ENCODE data around the gene ZFP64. TPM values are rescaled to one million over a fixed set of nuclear protein-coding genes. Genes with fewer than 3 reads are reported as not detected.

The ZFP64 gene
- total and polyA plus RNA-seq, 2 donors (not counting 3 experiments of a cell fraction or from before 2014, with no cell fraction given), result 31.7 to 35.4 TPM

DNA sequence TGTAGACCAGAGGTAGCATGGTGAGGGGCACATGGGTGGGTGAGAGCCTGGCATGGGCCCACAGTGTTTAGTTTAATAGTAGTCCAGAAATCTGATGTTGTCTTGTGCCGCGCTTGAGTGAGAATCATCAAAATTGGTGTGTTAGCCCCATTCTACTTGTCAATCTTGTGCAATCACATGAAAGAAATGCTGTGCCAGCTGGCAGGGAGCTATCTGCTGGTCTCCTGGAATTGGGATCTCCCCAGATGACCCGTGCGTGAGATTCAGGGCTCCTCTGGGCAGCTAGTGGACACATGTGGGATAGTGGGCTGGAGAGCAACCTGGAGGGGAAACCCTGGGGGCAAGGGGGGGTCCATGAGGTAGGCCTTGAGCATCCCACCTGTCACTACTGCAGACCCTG lies 43.5 kb upstream of the ZFP64 start:
- no peaks in the 10 kb centered on the region for H4K20me1 ChIP-seq (replicated peaks; ENCODE audit: control insufficient read depth, extremely low read depth, insufficient read depth, low read length)
- H3K4me3 ChIP-seq (replicated peaks in 1 of 3; ENCODE audit: insufficient read depth in 1 of 3, low read depth in 1 of 3, low read length in 3 of 3), result no peak overlapping the region
- ChIA-PET POLR2A (no interaction called here), CTCF (no interaction called here)
- no peak overlapping the region for H3K27ac ChIP-seq (ENCODE audit: insufficient read depth, low read depth, low read length)
- H3K79me2 ChIP-seq (ENCODE audit: control insufficient read depth, insufficient read depth, low read length), result no peaks in the 10 kb centered on the region
- no peak overlapping the region for H2AFZ ChIP-seq (ENCODE audit: low read depth, low read length)
- DNase-seq (ENCODE audit: low read depth, low spot score) (no peak), FAIRE-seq (no peak)
- dilution Hi-C loops (cut with MboI; ENCODE audit: extremely low pct_ligation_motif_present, low sequenced_read_pairs), result no loop called here
- H3K4me2 ChIP-seq (ENCODE audit: insufficient read depth, low read length), result no peak overlapping the region
- TF ChIP-seq, protein P1, sequence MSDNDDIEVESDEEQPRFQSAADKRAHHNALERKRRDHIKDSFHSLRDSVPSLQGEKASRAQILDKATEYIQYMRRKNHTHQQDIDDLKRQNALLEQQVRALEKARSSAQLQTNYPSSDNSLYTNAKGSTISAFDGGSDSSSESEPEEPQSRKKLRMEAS (IDR thresholded peaks at IDR 0.05; ENCODE audit: insufficient read depth, insufficient read length), result no peak
- TF ChIP-seq POLR2AphosphoS5 (IDR thresholded peaks at IDR 0.05; ENCODE audit: insufficient read depth, low read depth, low read length) (no peak), EZH2 (IDR thresholded peaks at IDR 0.05; ENCODE audit: borderline replicate concordance, low read depth, low read length, severe bottlenecking) (no peak), POLR2A (IDR thresholded peaks at IDR 0.05; ENCODE audit: low read depth, low read length) (no peak), JUN (IDR thresholded peaks at IDR 0.05; ENCODE audit: borderline replicate concordance, insufficient read depth, insufficient read length, low read depth) (no peak), FOS (IDR thresholded peaks at IDR 0.05; ENCODE audit: borderline replicate concordance, insufficient read depth, low read length) (no peak), GATA2 (IDR thresholded peaks at IDR 0.05; ENCODE audit: insufficient read depth, insufficient read length, low read depth, low read length) (no peak), MYC (IDR thresholded peaks at IDR 0.05; ENCODE audit: low read depth, low read length) (no peak)
- TF ChIP-seq, protein P2, sequence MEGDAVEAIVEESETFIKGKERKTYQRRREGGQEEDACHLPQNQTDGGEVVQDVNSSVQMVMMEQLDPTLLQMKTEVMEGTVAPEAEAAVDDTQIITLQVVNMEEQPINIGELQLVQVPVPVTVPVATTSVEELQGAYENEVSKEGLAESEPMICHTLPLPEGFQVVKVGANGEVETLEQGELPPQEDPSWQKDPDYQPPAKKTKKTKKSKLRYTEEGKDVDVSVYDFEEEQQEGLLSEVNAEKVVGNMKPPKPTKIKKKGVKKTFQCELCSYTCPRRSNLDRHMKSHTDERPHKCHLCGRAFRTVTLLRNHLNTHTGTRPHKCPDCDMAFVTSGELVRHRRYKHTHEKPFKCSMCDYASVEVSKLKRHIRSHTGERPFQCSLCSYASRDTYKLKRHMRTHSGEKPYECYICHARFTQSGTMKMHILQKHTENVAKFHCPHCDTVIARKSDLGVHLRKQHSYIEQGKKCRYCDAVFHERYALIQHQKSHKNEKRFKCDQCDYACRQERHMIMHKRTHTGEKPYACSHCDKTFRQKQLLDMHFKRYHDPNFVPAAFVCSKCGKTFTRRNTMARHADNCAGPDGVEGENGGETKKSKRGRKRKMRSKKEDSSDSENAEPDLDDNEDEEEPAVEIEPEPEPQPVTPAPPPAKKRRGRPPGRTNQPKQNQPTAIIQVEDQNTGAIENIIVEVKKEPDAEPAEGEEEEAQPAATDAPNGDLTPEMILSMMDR (IDR thresholded peaks at IDR 0.05; ENCODE audit: extremely low read depth in 1 of 2, insufficient read depth in 1 of 2, low read depth in 1 of 2, low read length in 2 of 2), result no peak
- no peaks in the 10 kb centered on the region for H3K9me1 ChIP-seq (replicated peaks; ENCODE audit: control insufficient read depth, extremely low read depth, insufficient read depth, low read length)
- no peaks in the 10 kb centered on the region for H3K4me1 ChIP-seq (ENCODE audit: control insufficient read depth, extremely low read depth, insufficient read depth, low read length)
- BruUV-seq (replicated peaks), result no TSS peak
- no peaks in the 10 kb centered on the region for H3K36me3 ChIP-seq (ENCODE audit: control insufficient read depth in 2 of 2, extremely low read depth in 1 of 2, insufficient read depth in 2 of 2, low read length in 2 of 2)
- no peaks in the 10 kb centered on the region for H3K27me3 ChIP-seq (ENCODE audit: control insufficient read depth in 2 of 2, insufficient read depth in 2 of 2, low read length in 2 of 2)
- H3K9me3 ChIP-seq (replicated peaks; ENCODE audit: control insufficient read depth, insufficient read depth, low read length), result no peaks in the 10 kb centered on the region
- H3K9ac ChIP-seq (replicated peaks; ENCODE audit: extremely low read depth, insufficient read depth, low read length), result no peak overlapping the region
- intact Hi-C loops (cut with micrococcal nuclease), result no loop called here
